Esophagus squamous epithelium (tissue), 5 donors: ENCODE results near the gene FILIP1L. TPM values are rescaled to one million over a fixed set of nuclear protein-coding genes. Genes with fewer than 3 reads are reported as not detected.

Experiments
- DNase-seq: peaks from one replicate; lab custom pipeline; 2025; lab: John Stamatoyannopoulos, UW
- H3K27ac ChIP-seq, 4 donors: fragments of 200-600 bp; sonication (generic); one replicate each; pipeline ENCODE4 v1.5.1; 2016 to 2019; ENCODE audit warnings: mild to moderate bottlenecking in 1 of 4
- H3K27me3 ChIP-seq, 4 donors: fragments of 200-600 bp; sonication (generic); 1 replicate in 3 of 4; 2 replicates in 1 of 4; pipeline versions ENCODE4 v1.5.1 to v1.6.0; 2017 to 2021; ENCODE audit warnings: antibody characterized with exemption in 1 of 4
- H3K36me3 ChIP-seq, 3 donors: fragments of 200-600 bp; sonication (generic); one replicate each; pipeline ENCODE4 v1.5.1; 2016 to 2019
- H3K4me1 ChIP-seq, 3 donors: fragments of 200-600 bp; sonication (generic); one replicate each; pipeline ENCODE4 v1.5.1; 2017 to 2019
- H3K4me3 ChIP-seq, 4 donors: fragments of 200-600 bp; sonication (generic); 1 replicate in 3 of 4; 2 replicates in 1 of 4; pipeline ENCODE4 v1.5.1; 2016 to 2019; ENCODE audit warnings: mild to moderate bottlenecking in 2 of 4, moderate library complexity in 1 of 4
- H3K9me3 ChIP-seq, 3 donors: fragments of 200-600 bp; sonication (generic); one replicate each; pipeline ENCODE4 v1.5.1; 2016 to 2019
- POLR2A ChIP-seq, 4 donors: fragments of 450-650 bp; IDR thresholded peaks; one replicate each; pipeline ENCODE4 v1.6.1; 2017; ENCODE audit warnings: antibody characterized with exemption in 4 of 4, mild to moderate bottlenecking in 4 of 4, moderate library complexity in 3 of 4
- WGBS, 2 donors: methylation state at CpG; one replicate each; pipeline ENCODE4 v1.1.5; 2018; 5-methylcytosine and 5-hydroxymethylcytosine counted together
- intact Hi-C: fragments of 100-400 bp; cut with DNase I; formaldehyde crosslinking; loops from one replicate; pipeline ENCODE4 v1.15.0; 2022
- total RNA-seq, 4 donors: library from RNA; depleted of rRNA; stranded (reverse); fragments of >200 nt; gene quantifications; one replicate each; pipeline ENCODE4 v1.1.0, GENCODE V29; 2016
- TF ChIP-seq, protein P1 (sequence below), 6 experiments: fragments of 450-650 bp in 4 of 6; fragments of 200-600 bp in 2 of 6; sonication (generic) in 2 of 6; IDR thresholded peaks; one replicate each; pipeline ENCODE4 v1.5.1; 2016 to 2019; ENCODE audit warnings: antibody characterized with exemption in 6 of 6, mild to moderate bottlenecking in 4 of 6, moderate library complexity in 4 of 6
- donor health status: DM: yes; HTN: yes; CAD: no.

Gene FILIP1L
- total RNA-seq, 4 donors from 2014 or later: 2.5 to 23.5 (median 10.7) TPM

DNA sequence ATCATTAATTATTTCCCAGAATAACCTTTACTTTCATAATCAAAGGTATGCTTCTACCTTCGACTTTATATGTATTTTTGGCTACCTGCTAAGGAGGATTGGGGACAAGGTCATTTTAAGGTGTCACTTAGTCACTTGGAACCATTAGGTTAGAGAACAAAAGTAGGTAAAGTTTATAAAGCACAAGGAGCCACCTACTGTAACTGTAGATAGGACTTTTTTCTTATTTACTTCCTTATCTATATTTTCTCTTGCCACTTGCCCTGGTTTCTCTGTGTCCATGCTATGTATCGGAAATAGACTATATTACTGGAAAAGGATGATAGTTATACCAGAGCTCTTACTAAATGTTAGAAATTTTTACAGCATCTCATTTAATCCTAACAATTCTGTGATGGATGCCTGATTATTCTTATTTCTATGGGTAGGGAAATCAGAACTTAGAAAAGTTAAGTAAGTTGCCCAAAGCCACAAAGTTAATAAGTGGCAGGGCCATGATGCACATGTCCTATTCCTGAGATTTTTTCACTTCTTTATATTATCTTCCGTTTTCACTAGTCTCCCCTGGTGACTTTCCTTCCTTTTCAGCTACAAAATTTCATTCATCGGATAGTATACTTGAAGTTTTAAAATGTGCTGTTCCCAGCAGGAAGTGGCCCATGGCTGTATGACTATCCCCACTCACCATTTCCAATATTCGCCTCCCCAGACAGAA, 164.2 kb downstream of the FILIP1L start:
- WGBS, 2 donors: 83 to 86% methylated on average over 5 of the region's 5 CpGs
- intact Hi-C loops: no loop called here
- peaks cover 8 to 15% (median 9%) of the 10 kb centered on the region in 3 donors for H3K4me1 ChIP-seq

GRCh38 chr3:99948467-99949089, 165.7 kb downstream of the FILIP1L start:
- Histone ChIP-seq H3K27me3 (no peaks in the 10 kb centered on the region), H3K9me3 (no peaks in the 10 kb centered on the region), H3K36me3 (no peaks in the 10 kb centered on the region), H3K27ac (no peak overlapping the region), H3K4me3 (no peak overlapping the region), H3K4me1 (peaks cover 18 to 30% (median 23%) of the 10 kb centered on the region in 3 donors)
- no peak for TF ChIP-seq POLR2A (IDR thresholded peaks at IDR 0.05)
- TF ChIP-seq, protein P1, sequence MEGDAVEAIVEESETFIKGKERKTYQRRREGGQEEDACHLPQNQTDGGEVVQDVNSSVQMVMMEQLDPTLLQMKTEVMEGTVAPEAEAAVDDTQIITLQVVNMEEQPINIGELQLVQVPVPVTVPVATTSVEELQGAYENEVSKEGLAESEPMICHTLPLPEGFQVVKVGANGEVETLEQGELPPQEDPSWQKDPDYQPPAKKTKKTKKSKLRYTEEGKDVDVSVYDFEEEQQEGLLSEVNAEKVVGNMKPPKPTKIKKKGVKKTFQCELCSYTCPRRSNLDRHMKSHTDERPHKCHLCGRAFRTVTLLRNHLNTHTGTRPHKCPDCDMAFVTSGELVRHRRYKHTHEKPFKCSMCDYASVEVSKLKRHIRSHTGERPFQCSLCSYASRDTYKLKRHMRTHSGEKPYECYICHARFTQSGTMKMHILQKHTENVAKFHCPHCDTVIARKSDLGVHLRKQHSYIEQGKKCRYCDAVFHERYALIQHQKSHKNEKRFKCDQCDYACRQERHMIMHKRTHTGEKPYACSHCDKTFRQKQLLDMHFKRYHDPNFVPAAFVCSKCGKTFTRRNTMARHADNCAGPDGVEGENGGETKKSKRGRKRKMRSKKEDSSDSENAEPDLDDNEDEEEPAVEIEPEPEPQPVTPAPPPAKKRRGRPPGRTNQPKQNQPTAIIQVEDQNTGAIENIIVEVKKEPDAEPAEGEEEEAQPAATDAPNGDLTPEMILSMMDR (IDR thresholded peaks at IDR 0.05): no peak
- intact Hi-C loops: no loop called here
- DNase-seq: no peak
- 92 to 100% methylated on average over 1 of the region's 1 CpG for WGBS, 2 donors

More for the DNA sequence above, 164.2 kb downstream of the FILIP1L start:
- Histone ChIP-seq H3K9me3 (no peaks in the 10 kb centered on the region), H3K36me3 (no peaks in the 10 kb centered on the region), H3K27ac (no peak overlapping the region), H3K27me3 (no peaks in the 10 kb centered on the region), H3K4me3 (no peak overlapping the region)
- no peak for DNase-seq
- TF ChIP-seq, protein P1 (IDR thresholded peaks at IDR 0.05): no peak
- no peak for TF ChIP-seq POLR2A (IDR thresholded peaks at IDR 0.05)

GRCh38 chr3:99947356-99947755, 166.9 kb downstream of the FILIP1L start:
- no peaks in the 10 kb centered on the region for H3K9me3 ChIP-seq
- H3K27me3 ChIP-seq: peaks cover 0 to 5% (median 0%) of the 10 kb centered on the region in 4 donors
- H3K4me3 ChIP-seq: no peak overlapping the region
- intact Hi-C loops: no loop called here
- TF ChIP-seq POLR2A (IDR thresholded peaks at IDR 0.05): no peak
- TF ChIP-seq, protein P1 (IDR thresholded peaks at IDR 0.05): no peak
- H3K36me3 ChIP-seq: no peaks in the 10 kb centered on the region
- peaks cover 18 to 33% (median 23%) of the 10 kb centered on the region in 3 donors for H3K4me1 ChIP-seq
- 72 to 88% methylated on average over 3 of the region's 3 CpGs for whole genome bisulfite sequencing, 2 donors
- H3K27ac ChIP-seq: no peak overlapping the region
- no peak for DNase-seq

DNA sequence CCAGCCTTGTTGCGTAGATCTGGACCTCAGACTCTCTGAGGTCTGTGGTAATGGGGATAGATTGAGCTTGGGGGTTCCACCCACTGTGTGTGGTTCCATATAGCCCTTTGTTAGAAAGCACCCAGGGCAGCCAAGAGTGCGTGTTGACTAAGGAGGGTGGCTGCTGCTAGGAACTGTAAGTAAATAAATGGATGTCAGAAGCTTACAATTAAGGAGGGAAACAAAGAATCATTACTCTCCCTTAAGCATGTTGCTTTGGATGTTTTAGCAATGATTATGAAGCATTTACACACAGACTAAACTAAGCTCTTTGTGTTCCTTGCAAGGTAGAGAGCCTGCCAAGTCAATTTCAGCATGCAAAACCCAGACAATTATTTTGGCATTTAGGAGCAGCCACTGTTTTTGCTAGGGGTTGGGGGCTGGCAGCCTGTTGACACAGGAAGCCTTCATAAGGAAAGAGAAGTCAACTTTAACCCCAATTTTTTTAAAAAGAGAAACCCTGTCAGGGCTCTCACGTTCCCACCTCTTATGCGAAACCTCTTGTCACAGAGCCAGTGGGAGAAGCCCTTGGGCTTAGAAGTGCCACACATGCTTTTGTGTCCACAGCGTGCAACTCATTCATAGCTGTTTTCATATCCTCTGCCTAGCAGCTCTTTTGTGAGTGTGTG, 168.8 kb downstream of the FILIP1L start:
- no peak for DNase-seq

More for the DNA sequence above, 168.8 kb downstream of the FILIP1L start:
- TF ChIP-seq, protein P1 (IDR thresholded peaks at IDR 0.05): no peak
- no peak for TF ChIP-seq POLR2A (IDR thresholded peaks at IDR 0.05)
- 30 to 32% methylated on average over 5 of the region's 5 CpGs for WGBS, 2 donors
- Histone ChIP-seq H3K27ac (peak overlapping the region in 3 of 4 donors; percentile 55 to 60 (median 56)), H3K4me1 (peaks cover 18 to 40% (median 23%) of the 10 kb centered on the region in 3 donors), H3K27me3 (peaks cover 0 to 5% (median 0%) of the 10 kb centered on the region in 4 donors), H3K36me3 (no peaks in the 10 kb centered on the region), H3K9me3 (no peaks in the 10 kb centered on the region), H3K4me3 (no peak overlapping the region)
- intact Hi-C loops: no loop called here
